ENCODE results near the gene BCKDHA. TPM values are rescaled to one million over a fixed set of nuclear protein-coding genes. Genes with fewer than 3 reads are reported as not detected.

The BCKDHA gene
- total and polyA plus RNA-seq, 8 donors, result 9.3 to 34.2 (median 22.1) TPM

Other genes with a start within 250 kb of the BCKDHA start
- gene CYP2S1, start 204.6 kb upstream of the BCKDHA start, total RNA-seq, result 1 to 10 TPM in 3 of 6 donors, under 1 TPM in 3; 0.09 to 2.6 (median 0.86) TPM
- under 1 TPM; 0.23 to 0.30 TPM for gene CYP2S1, start 204.6 kb upstream of the BCKDHA start, polyA plus RNA-seq
- 10 to 100 TPM in 1 of 6 donors, 1 to 10 TPM in 5; 1.2 to 16.6 (median 5.2) TPM for gene AXL, start 178.6 kb upstream of the BCKDHA start, total RNA-seq
- gene AXL, start 178.6 kb upstream of the BCKDHA start, polyA plus RNA-seq, result 1 to 10 TPM; 2.4 to 2.8 TPM
- gene HNRNPUL1, start 133.4 kb upstream of the BCKDHA start, total RNA-seq, result 100 to 1,000 TPM in 1 of 6 donors, 10 to 100 TPM in 5; 74.0 to 101 (median 83.8) TPM
- 10 to 100 TPM; 49.2 to 63.1 TPM for gene HNRNPUL1, start 133.4 kb upstream of the BCKDHA start, polyA plus RNA-seq
- 10 to 100 TPM in 5 of 6 donors, 1 to 10 TPM in 1; 9.4 to 19.2 (median 13.1) TPM for gene CCDC97, start 87.6 kb upstream of the BCKDHA start, total RNA-seq
- 10 to 100 TPM; 11.3 to 12.4 TPM for gene CCDC97, start 87.6 kb upstream of the BCKDHA start, polyA plus RNA-seq
- gene TGFB1, start 43.9 kb upstream of the BCKDHA start, total RNA-seq, result 10 to 100 TPM in 2 of 6 donors, 1 to 10 TPM in 4; 3.3 to 32.3 (median 6.9) TPM
- gene TGFB1, start 43.9 kb upstream of the BCKDHA start, polyA plus RNA-seq, result 1 to 10 TPM; 4.0 to 6.0 TPM
- 1 to 10 TPM; 1.5 to 5.7 (median 2.2) TPM for gene B9D2, start 33.7 kb upstream of the BCKDHA start, total RNA-seq
- gene B9D2, start 33.7 kb upstream of the BCKDHA start, polyA plus RNA-seq, result 1 to 10 TPM; 4.5 to 7.5 TPM
- gene TMEM91, start 21.3 kb upstream of the BCKDHA start, total RNA-seq, result 1 to 10 TPM; 3.8 to 5.9 (median 4.8) TPM
- 10 to 100 TPM; 24.8 to 33.0 TPM for gene TMEM91, start 21.3 kb upstream of the BCKDHA start, polyA plus RNA-seq
- gene EXOSC5, start 459 bp upstream of the BCKDHA start, total RNA-seq, result 10 to 100 TPM; 10.7 to 33.7 (median 14.4) TPM
- gene EXOSC5, start 459 bp upstream of the BCKDHA start, polyA plus RNA-seq, result 10 to 100 TPM; 14.3 to 15.3 TPM
- gene B3GNT8, start 29.6 kb downstream of the BCKDHA start, total RNA-seq, result 1 to 10 TPM in 4 of 6 donors, under 1 TPM in 2; 0.41 to 3.2 (median 1.2) TPM
- 1 to 10 TPM; 3.1 to 4.5 TPM for gene B3GNT8, start 29.6 kb downstream of the BCKDHA start, polyA plus RNA-seq
- 10 to 100 TPM; 16.2 to 25.5 (median 24.7) TPM for gene DMAC2, start 42.1 kb downstream of the BCKDHA start, total RNA-seq
- gene DMAC2, start 42.1 kb downstream of the BCKDHA start, polyA plus RNA-seq, result 10 to 100 TPM; 19.0 to 23.6 TPM
- gene ERICH4, start 45.3 kb downstream of the BCKDHA start, total RNA-seq, result not detected
- gene ERICH4, start 45.3 kb downstream of the BCKDHA start, polyA plus RNA-seq, result not detected
- gene CEACAM21, start 178.3 kb downstream of the BCKDHA start, total RNA-seq, result 1 to 10 TPM in 1 of 6 donors, under 1 TPM in 3, not detected in 2; 0.09 to 1.2 (median 0.53) TPM
- 1 to 10 TPM in 1 of 2 donors, under 1 TPM in 1; 0.23 to 1.2 TPM for gene CEACAM21, start 178.3 kb downstream of the BCKDHA start, polyA plus RNA-seq
- gene CEACAM4, start 229.3 kb downstream of the BCKDHA start, total RNA-seq, result 1 to 10 TPM in 2 of 6 donors, under 1 TPM in 4; 0.46 to 1.1 (median 0.54) TPM
- gene CEACAM4, start 229.3 kb downstream of the BCKDHA start, polyA plus RNA-seq, result 1 to 10 TPM in 1 of 2 donors, under 1 TPM in 1; 0.30 to 1.1 TPM